K562 (cell line): ENCODE data around the gene SCN1B. TPM values are rescaled to one million over a fixed set of nuclear protein-coding genes. Genes with fewer than 3 reads are reported as not detected.

Experiments
- ATAC-seq: fragments of 200-7000 bp; cut with Tn5 transposase; 3 replicates; pipeline ENCODE4 v1.9.1; 2020; ENCODE audit warnings: moderate library complexity
- BruUV-seq: library from RNA; stranded (reverse); fragments of 400-500 nt; replicated peaks from 2 replicates; lab custom pipeline; 2021; lab: Mats Ljungman, UMichigan
- CTCF ChIA-PET: fragments of 300-600 bp; formaldehyde crosslinking; extraction: SDS; loops from one replicate; lab custom pipeline; 2021; ENCODE audit warnings: low intra/inter-chr PET ratio; lab: Yijun Ruan, JAX
- POLR2A ChIA-PET: fragments of 300-600, 350-650 bp; sonication (Branson Sonifier 250); formaldehyde crosslinking; extraction: SDS; loops from one replicate; lab custom pipeline; 2021; ENCODE audit warnings: antibody characterized with exemption, inconsistent platforms; lab: Yijun Ruan, JAX
- DNase-seq, 4 experiments: peaks; one replicate each; pipeline versions ENCODE4 v3.0.0 to v3.0.0-alpha.2; 2011 to 2018; ENCODE audit warnings: low spot score in 3 of 4, mixed read lengths in 3 of 4; ENCODE audit errors: extremely low read depth in 1 of 4
- FAIRE-seq: peaks from 2 replicates; lab custom pipeline; 2011; peaks lifted over from hg19 to GRCh38; lab: Jason Lieb, UNC
- H2AFZ ChIP-seq: 2 replicates; pipeline ENCODE4 v1.6.0; 2011; ENCODE audit warnings: low read depth, low read length, control low read depth, inconsistent platforms
- H3K27ac ChIP-seq: fragments of 200-600 bp; 3 replicates; pipeline ENCODE4 v1.8.0; 2011; ENCODE audit warnings: low read depth, mild to moderate bottlenecking, control low read depth, inconsistent platforms, low read length, moderate library complexity, mixed read lengths; ENCODE audit errors: extremely low read depth
- H3K27me3 ChIP-seq, 2 experiments: fragments of 300-600 bp in 1 of 2; 2 replicates in 1 of 2; 3 replicates in 1 of 2; pipeline versions ENCODE4 v1.6.0 to v1.8.0; 2011; ENCODE audit warnings: inconsistent platforms in 2 of 2, low read length in 2 of 2, mild to moderate bottlenecking in 1 of 2, mixed read lengths in 1 of 2, moderate library complexity in 1 of 2; ENCODE audit not compliant: control insufficient read depth in 2 of 2, insufficient read depth in 2 of 2
- H3K36me3 ChIP-seq: fragments of 300-600 bp; 3 replicates; pipeline ENCODE4 v1.8.0; 2011; ENCODE audit warnings: mild to moderate bottlenecking, low read length, inconsistent platforms; ENCODE audit not compliant: control insufficient read depth, insufficient read depth
- H3K4me1 ChIP-seq, 2 experiments: fragments of 200-600 bp in 1 of 2; replicated peaks in 1 of 2; 2 replicates in 1 of 2; 3 replicates in 1 of 2; pipeline versions ENCODE4 v1.5.1 to v1.8.0; 2011; ENCODE audit warnings: inconsistent platforms in 2 of 2, low read length in 2 of 2, mild to moderate bottlenecking in 1 of 2, mixed read lengths in 1 of 2, moderate library complexity in 1 of 2; ENCODE audit not compliant: control insufficient read depth in 2 of 2, insufficient read depth in 2 of 2
- H3K4me2 ChIP-seq: 2 replicates; pipeline ENCODE4 v1.6.1; 2011; ENCODE audit warnings: low read length, control low read depth, inconsistent platforms, mixed read lengths; ENCODE audit not compliant: insufficient read depth
- H3K4me3 ChIP-seq: fragments of 200-600 bp; sonication (generic), shearing (Covaris generic); 2 replicates; pipeline ENCODE4 v1.5.1; 2016; ENCODE audit warnings: control low read depth, inconsistent platforms
- H3K79me2 ChIP-seq: fragments of 200-600 bp; 3 replicates; pipeline ENCODE4 v1.8.0; 2011; ENCODE audit warnings: low read length, inconsistent platforms; ENCODE audit not compliant: control insufficient read depth, insufficient read depth
- H3K9ac ChIP-seq, 2 experiments: 2 replicates each; pipeline versions ENCODE4 v1.6.0 to v1.6.1; 2011; ENCODE audit warnings: low read depth in 2 of 2, low read length in 2 of 2, control low read depth in 1 of 2, inconsistent platforms in 1 of 2, mild to moderate bottlenecking in 1 of 2, mixed read lengths in 1 of 2; ENCODE audit not compliant: insufficient read depth in 1 of 2
- H3K9me1 ChIP-seq: one replicate; pipeline ENCODE4 v1.6.0; 2011; ENCODE audit warnings: inconsistent platforms, mild to moderate bottlenecking, low read length, moderate library complexity; ENCODE audit not compliant: control insufficient read depth, insufficient read depth
- H3K9me3 ChIP-seq: replicated peaks from 2 replicates; pipeline ENCODE4 v1.5.1; 2011; ENCODE audit warnings: low read depth, low read length, inconsistent platforms; ENCODE audit not compliant: control insufficient read depth, insufficient read depth
- H4K20me1 ChIP-seq: replicated peaks from 2 replicates; pipeline ENCODE4 v1.6.1; 2011; ENCODE audit warnings: low read length, inconsistent platforms, mixed read lengths; ENCODE audit not compliant: control insufficient read depth, insufficient read depth
- ARID1B ChIP-seq: fragments of 450-650 bp; IDR thresholded peaks from 2 replicates; pipeline ENCODE4 v1.6.1; 2016; ENCODE audit warnings: antibody characterized with exemption, mild to moderate bottlenecking, inconsistent platforms
- CCNT2 ChIP-seq: IDR thresholded peaks from 2 replicates; pipeline ENCODE4 v1.6.1; 2011; ENCODE audit warnings: borderline replicate concordance, low read depth, mild to moderate bottlenecking, moderate library complexity, mixed read lengths, low read length; ENCODE audit not compliant: insufficient read length; ENCODE audit errors: extremely low read depth
- HDAC6 ChIP-seq: IDR thresholded peaks from 2 replicates; pipeline ENCODE4 v1.6.1; 2012; ENCODE audit warnings: low read depth, mild to moderate bottlenecking, control low read depth, inconsistent platforms, low read length, moderate library complexity
- HNRNPUL1 ChIP-seq: fragments of 200-400 bp; formaldehyde crosslinking; IDR thresholded peaks from 2 replicates; pipeline ENCODE4 v1.6.1; 2017; ENCODE audit warnings: low read length
- HSF4 ChIP-seq: fragments of 250-450 bp; sonication (Bioruptor Pico); IDR thresholded peaks from 2 replicates; pipeline ENCODE4 v2.1.2; 2022; ENCODE audit warnings: mild to moderate bottlenecking, moderate library complexity, borderline replicate concordance
- LARP7 ChIP-seq: fragments of 450-650 bp; IDR thresholded peaks from 2 replicates; pipeline ENCODE4 v1.6.1; 2016
- NR3C1 ChIP-seq: sonication (generic); formaldehyde crosslinking; IDR thresholded peaks from 2 replicates; pipeline ENCODE4 v1.8.1; 2022; ENCODE audit warnings: missing genetic modification reagents
- XRCC4 ChIP-seq: IDR thresholded peaks from one replicate; pipeline ENCODE4 v1.6.1; 2011; ENCODE audit not compliant: insufficient read depth, insufficient read length; ENCODE audit errors: extremely low read depth
- ZBTB2 ChIP-seq: fragments of 450-650 bp; IDR thresholded peaks from 2 replicates; pipeline ENCODE4 v1.6.1; 2016; ENCODE audit warnings: antibody characterized with exemption
- ZKSCAN1 ChIP-seq: fragments of 150-350 bp; IDR thresholded peaks from 2 replicates; pipeline ENCODE4 v1.6.1; 2016; ENCODE audit warnings: low read depth, low read length
- ZNF146 ChIP-seq: IDR thresholded peaks from one replicate; pipeline ENCODE4 v1.6.1; 2018; ENCODE audit warnings: missing compliant biosample characterization; ENCODE audit not compliant: unreplicated experiment
- ZNF318 ChIP-seq, 2 experiments: fragments of 450-650 bp; IDR thresholded peaks; 2 replicates each; pipeline ENCODE4 v1.6.1; 2016; ENCODE audit warnings: mild to moderate bottlenecking in 2 of 2, borderline replicate concordance in 1 of 2, low read depth in 1 of 2, moderate library complexity in 1 of 2
- ZNF408 ChIP-seq: fragments of 250-450 bp; sonication (Bioruptor Pico); IDR thresholded peaks from 2 replicates; pipeline ENCODE4 v1.4.0; 2020; ENCODE audit warnings: low read depth, mild to moderate bottlenecking, moderate library complexity
- ZNF695 ChIP-seq: fragments of 450-650 bp; formaldehyde crosslinking; IDR thresholded peaks from 2 replicates; pipeline ENCODE4 v1.4.0; 2020; ENCODE audit warnings: mild to moderate bottlenecking, moderate library complexity
- WGBS: fragments of 100-300 bp; shearing (Covaris generic); methylation state at CpG from one replicate; pipeline ENCODE4 v1.1.6; 2016; ENCODE audit warnings: low coverage, mixed read lengths; ENCODE audit not compliant: insufficient coverage; ENCODE audit errors: missing lambda C conversion rate; 5-methylcytosine and 5-hydroxymethylcytosine counted together
- in situ Hi-C: fragments of 300-500 bp; cut with MboI; formaldehyde crosslinking; loops from 4 replicates; pipeline ENCODE4 v1.15.0; 2018; ENCODE audit warnings: inconsistent platforms, mixed read lengths
- intact Hi-C: fragments of 100-400 bp; cut with micrococcal nuclease; formaldehyde crosslinking; loops from 2 replicates; pipeline ENCODE4 v1.14.2; 2022
- polyA plus RNA-seq, 8 experiments: library from polyadenylated mRNA; depleted of rRNA in 4 of 8; stranded (reverse) in 5 of 8; unstranded in 3 of 8; fragments of >200 nt; fragmentation: Nextera tagmentation in 2 of 8; fragmentation: Illumina TruSeq in 1 of 8; extraction: Ambion mirVana in 2 of 8; extraction: Trizol in 1 of 8; gene quantifications; 2 replicates each; pipeline versions ENCODE4 v1.2.1 to v1.2.3, GENCODE V29; 2011 to 2014; ENCODE audit warnings: inconsistent platforms in 1 of 8, missing spikeins in 1 of 8
- total RNA-seq, 7 experiments: library from RNA; depleted of rRNA in 6 of 7; stranded (reverse); fragments of >200 nt in 6 of 7; fragmentation: Illumina TruSeq in 2 of 7; extraction: Trizol in 2 of 7; gene quantifications; 2 replicates each; pipeline versions ENCODE4 v1.2.1 to v1.2.3, GENCODE V29; 2011 to 2021; ENCODE audit warnings: low replicate concordance in 1 of 7

Gene SCN1B
- total and polyA plus RNA-seq, 9 of the 15 experiments (the other 6 are each of a cell fraction or from before 2014, with no cell fraction given), result 0.03 to 2.5 (median 0.91) TPM

DNA sequence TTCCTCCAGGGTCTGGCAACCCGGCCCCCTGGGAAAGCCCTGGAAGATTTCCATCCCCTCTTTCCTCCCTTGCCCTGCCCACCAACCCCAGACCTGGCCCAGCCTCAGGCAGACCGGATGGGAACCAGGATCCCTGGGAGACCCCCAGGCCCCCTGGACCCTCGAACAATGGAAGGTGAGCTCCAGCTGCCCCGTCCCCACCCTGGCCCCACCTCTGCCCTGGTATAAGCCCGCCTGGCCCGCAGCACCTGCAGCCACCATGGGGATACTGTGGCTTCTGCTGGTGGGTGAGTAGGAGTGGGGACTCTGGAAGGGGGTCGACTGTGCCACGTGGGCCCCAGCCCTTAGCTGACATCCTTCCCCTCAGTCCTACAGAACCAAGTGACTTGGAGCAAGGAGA is 43.7 kb downstream of the SCN1B start:
- FAIRE-seq (no peak), DNase-seq (no peak), ATAC-seq (no peak)
- POLR2A ChIA-PET, result interaction anchor here (0.7 kb wide), 1 partner anchor 16 kb away, joined by 3 read pairs; no protein-coding TSS in a partner anchor
- Histone ChIP-seq H3K9me3 (peaks cover 5% of the 10 kb centered on the region; the same call in 1 of the 2 replicates), H4K20me1 (no peaks in the 10 kb centered on the region), H3K4me2 (no peak overlapping the region), H3K27me3 (peaks cover 26 to 55% of the 10 kb centered on the region in 2 experiments; a peak in 4 of 5 replicates), H2AFZ (no peak overlapping the region), H3K79me2 (no peaks in the 10 kb centered on the region), H3K27ac (no peak overlapping the region), H3K9ac (no peak overlapping the region), H3K36me3 (no peaks in the 10 kb centered on the region), H3K4me3 (no peak overlapping the region), H3K9me1 (no peaks in the 10 kb centered on the region), H3K4me1 (peaks cover 0 to 26% of the 10 kb centered on the region in 2 experiments; a peak in 2 of 5 replicates)
- WGBS, result 3% methylated on average over 7 of the region's 8 CpGs
- intact Hi-C loops (no loop called here), in situ Hi-C loops (no loop called here)
- CTCF ChIA-PET, result no interaction called here
- no TSS peak for BruUV-seq
- TF ChIP-seq ZNF146 (CRISPR knock-in tag), result no peak
- TF ChIP-seq CCNT2, result no peak
- TF ChIP-seq ZNF408 (CRISPR knock-in tag), result no peak
- TF ChIP-seq LARP7, result no peak
- TF ChIP-seq ZBTB2, result no peak
- no peak for TF ChIP-seq ZNF318 (IDR thresholded peaks at IDR 0.05; ENCODE audit: borderline replicate concordance in 1 of 2, low read depth in 1 of 2)
- no peak for TF ChIP-seq ARID1B
- no peak for TF ChIP-seq ZKSCAN1
- TF ChIP-seq ZNF695 (CRISPR knock-in tag), result no peak
- TF ChIP-seq HNRNPUL1, result no peak
- TF ChIP-seq HSF4 (CRISPR knock-in tag), result no peak
- TF ChIP-seq NR3C1 (CRISPR knock-in tag), result no peak
- no peak for TF ChIP-seq HDAC6
- TF ChIP-seq XRCC4, result no peak
